H1 (cell line): ENCODE measurements around the gene EMX1. TPM values are rescaled to one million over a fixed set of nuclear protein-coding genes. Genes with fewer than 3 reads are reported as not detected.
A peak's percentile ranks its signal among the peaks of the same experiment; 100 is the strongest.

ENCODE experiments used
- CTCF ChIA-PET: fragments of 300-600 bp; sonication (Branson Sonifier 250); formaldehyde crosslinking; loops from one replicate; lab custom pipeline; 2021; ENCODE audit not compliant: partially characterized antibody; lab: Charles Lee
- POLR2A ChIA-PET: fragments of 300-600 bp; sonication (Branson Sonifier 250); formaldehyde crosslinking; loops from one replicate; lab custom pipeline; 2021; ENCODE audit warnings: inconsistent platforms; ENCODE audit not compliant: partially characterized antibody; lab: Charles Lee
- DNase-seq, 2 experiments: peaks; one replicate each; pipeline versions ENCODE4 v3.0.0 to v3.0.0-alpha.2; 2010 to 2022; ENCODE audit warnings: low spot score in 2 of 2, low read depth in 1 of 2, mixed read lengths in 1 of 2
- FAIRE-seq: peaks from 2 replicates; lab custom pipeline; 2011; peaks lifted over from hg19 to GRCh38; lab: Jason Lieb, UNC
- H2AFZ ChIP-seq: 2 replicates; pipeline ENCODE4 v1.8.1; 2012; ENCODE audit warnings: low read length, inconsistent platforms
- H2AK5ac ChIP-seq: 2 replicates; pipeline ENCODE4 v1.6.1; 2013; ENCODE audit warnings: low read depth, low read length
- H2BK120ac ChIP-seq: replicated peaks from 2 replicates; pipeline ENCODE3; 2013; ENCODE audit warnings: low read depth, low read length, inconsistent platforms
- H2BK12ac ChIP-seq: 2 replicates; pipeline ENCODE4 v1.6.1; 2013; ENCODE audit warnings: low read depth, low read length
- H2BK15ac ChIP-seq: 2 replicates; pipeline ENCODE4 v1.6.1; 2013; ENCODE audit warnings: low read length
- H2BK20ac ChIP-seq: 2 replicates; pipeline ENCODE4 v1.6.1; 2013; ENCODE audit warnings: low read length
- H2BK5ac ChIP-seq: 2 replicates; pipeline ENCODE4 v1.6.1; 2013; ENCODE audit warnings: low read depth, low read length
- H3K14ac ChIP-seq: 2 replicates; pipeline ENCODE4 v1.6.1; 2013; ENCODE audit warnings: inconsistent platforms; ENCODE audit not compliant: insufficient read length
- H3K18ac ChIP-seq: 2 replicates; pipeline ENCODE4 v1.6.1; 2013; ENCODE audit warnings: low read length; ENCODE audit errors: extremely low read depth
- H3K23ac ChIP-seq: 2 replicates; pipeline ENCODE4 v1.6.1; 2013; ENCODE audit warnings: inconsistent platforms; ENCODE audit not compliant: insufficient read length
- H3K23me2 ChIP-seq: 2 replicates; pipeline ENCODE4 v1.6.1; 2013; ENCODE audit warnings: low read depth, low read length
- H3K27ac ChIP-seq: 2 replicates; pipeline ENCODE4 v1.6.1; 2011; ENCODE audit warnings: low read depth, low read length, inconsistent platforms
- H3K27me3 ChIP-seq, 4 experiments: replicated peaks in 1 of 4; 1 replicate in 1 of 4; 2 replicates in 3 of 4; pipeline versions ENCODE4 v1.6.1 to v1.8.1; 2011 to 2013; ENCODE audit warnings: low read length in 3 of 4, mild to moderate bottlenecking in 3 of 4, inconsistent platforms in 2 of 4, mixed read lengths in 2 of 4, moderate library complexity in 1 of 4; ENCODE audit not compliant: control insufficient read depth in 3 of 4, insufficient read depth in 3 of 4; ENCODE audit errors: extremely low read depth in 1 of 4
- H3K36me3 ChIP-seq, 4 experiments: 2 replicates each; pipeline versions ENCODE4 v1.6.1 to v1.8.1; 2011 to 2013; ENCODE audit warnings: mild to moderate bottlenecking in 4 of 4, low read length in 3 of 4, moderate library complexity in 2 of 4, control low read depth in 1 of 4, inconsistent platforms in 1 of 4; ENCODE audit not compliant: insufficient read depth in 4 of 4, control insufficient read depth in 2 of 4
- H3K4ac ChIP-seq: replicated peaks from 2 replicates; pipeline ENCODE3; 2013; ENCODE audit warnings: low read length, low read depth, mixed read lengths, inconsistent platforms; ENCODE audit not compliant: insufficient read length
- H3K4me1 ChIP-seq, 4 experiments: replicated peaks in 1 of 4; 1 replicate in 1 of 4; 2 replicates in 3 of 4; pipeline versions ENCODE4 v1.6.1 to v1.8.1; 2011 to 2013; ENCODE audit warnings: low read length in 3 of 4, inconsistent platforms in 2 of 4, mixed read lengths in 1 of 4; ENCODE audit not compliant: insufficient read depth in 4 of 4, control insufficient read depth in 3 of 4
- H3K4me2 ChIP-seq, 2 experiments: 2 replicates each; pipeline versions ENCODE4 v1.6.1 to v1.8.1; 2011 to 2013; ENCODE audit warnings: low read depth in 2 of 2, low read length in 2 of 2, control low read depth in 1 of 2, inconsistent platforms in 1 of 2, mild to moderate bottlenecking in 1 of 2; ENCODE audit not compliant: insufficient read depth in 1 of 2
- H3K4me3 ChIP-seq, 4 experiments: fragments of 200-600, 300-600 bp in 1 of 4; sonication (generic), shearing (Covaris generic), sonication (Bioruptor Twin) in 1 of 4; 2 replicates each; pipeline versions ENCODE4 v1.5.1 to v1.8.1; 2011 to 2016; ENCODE audit warnings: low read length in 4 of 4, low read depth in 3 of 4, control low read depth in 2 of 4, inconsistent platforms in 2 of 4, mild to moderate bottlenecking in 2 of 4, mixed read lengths in 1 of 4, moderate library complexity in 1 of 4; ENCODE audit not compliant: insufficient read depth in 2 of 4; ENCODE audit errors: extremely low read depth in 1 of 4
- H3K56ac ChIP-seq: replicated peaks from 2 replicates; pipeline ENCODE3; 2013; ENCODE audit warnings: low read depth, mild to moderate bottlenecking, mixed read lengths, low read length, inconsistent platforms; ENCODE audit not compliant: insufficient read length
- H3K79me1 ChIP-seq: 2 replicates; pipeline ENCODE4 v1.6.1; 2013; ENCODE audit warnings: low read depth, low read length, control low read depth
- H3K79me2 ChIP-seq, 2 experiments: 2 replicates each; pipeline versions ENCODE4 v1.6.1 to v1.8.1; 2012 to 2013; ENCODE audit warnings: low read length in 2 of 2, mild to moderate bottlenecking in 2 of 2, inconsistent platforms in 1 of 2; ENCODE audit not compliant: insufficient read depth in 2 of 2, control insufficient read depth in 1 of 2
- H3K9ac ChIP-seq, 4 experiments: replicated peaks in 1 of 4; 1 replicate in 1 of 4; 2 replicates in 3 of 4; pipeline versions ENCODE4 v1.6.1 to v1.8.1; 2011 to 2013; ENCODE audit warnings: low read depth in 3 of 4, low read length in 3 of 4, control low read depth in 2 of 4, mild to moderate bottlenecking in 2 of 4, moderate library complexity in 2 of 4, inconsistent platforms in 1 of 4; ENCODE audit errors: extremely low read depth in 1 of 4
- H3K9me3 ChIP-seq, 2 experiments: 2 replicates each; pipeline versions ENCODE4 v1.6.1 to v1.8.1; 2012 to 2013; ENCODE audit warnings: mild to moderate bottlenecking in 2 of 2, moderate library complexity in 2 of 2, control low read depth in 1 of 2, inconsistent platforms in 1 of 2, low read depth in 1 of 2, low read length in 1 of 2, mixed read lengths in 1 of 2; ENCODE audit not compliant: insufficient read depth in 2 of 2
- H4K20me1 ChIP-seq, 2 experiments: replicated peaks in 1 of 2; 2 replicates each; pipeline versions ENCODE3 to v1.8.1; 2011 to 2013; ENCODE audit warnings: inconsistent platforms in 2 of 2, low read length in 2 of 2, mild to moderate bottlenecking in 1 of 2; ENCODE audit not compliant: insufficient read depth in 2 of 2, control insufficient read depth in 1 of 2
- H4K5ac ChIP-seq: 2 replicates; pipeline ENCODE4 v1.6.1; 2013; ENCODE audit warnings: low read length, low read depth, mixed read lengths, inconsistent platforms; ENCODE audit not compliant: insufficient read length
- H4K8ac ChIP-seq: 2 replicates; pipeline ENCODE4 v1.8.0; 2013; ENCODE audit warnings: mild to moderate bottlenecking, moderate library complexity, low read length, inconsistent platforms; ENCODE audit not compliant: insufficient read depth; ENCODE audit errors: extremely low read depth
- H4K91ac ChIP-seq: replicated peaks from 2 replicates; pipeline ENCODE3; 2013; ENCODE audit warnings: low read length, mixed read lengths, inconsistent platforms; ENCODE audit not compliant: insufficient read length
- BCL11A ChIP-seq, 2 experiments: IDR thresholded peaks; one replicate each; pipeline ENCODE4 v1.6.1; 2011; ENCODE audit warnings: low read depth in 2 of 2, low read length in 2 of 2, mild to moderate bottlenecking in 2 of 2
- WGBS, 2 experiments: shearing (Covaris generic) in 1 of 2; methylation state at CpG; one replicate each; pipeline versions ENCODE4 v1.1.6 to v1.1.7; 2013 to 2015; ENCODE audit warnings: low lambda C conversion rate in 2 of 2, mixed read lengths in 2 of 2, inconsistent platforms in 1 of 2, low coverage in 1 of 2, missing lambda C conversion rate in 1 of 2; ENCODE audit not compliant: insufficient replicate concordance in 2 of 2, insufficient coverage in 1 of 2, insufficient read length in 1 of 2; ENCODE audit errors: extremely low coverage in 1 of 2, missing lambda C conversion rate in 1 of 2; 5-methylcytosine and 5-hydroxymethylcytosine counted together
- polyA plus RNA-seq, 7 experiments: library from polyadenylated mRNA; depleted of rRNA in 3 of 7; stranded (reverse) in 5 of 7; unstranded in 2 of 7; fragments of >200 nt in 5 of 7; fragments of 200-250 nt in 2 of 7; gene quantifications; 1 replicate in 5 of 7; 2 replicates in 1 of 7; 4 replicates in 1 of 7; pipeline versions ENCODE4 v1.2.1 to v1.2.3, GENCODE V29; 2011 to 2013; ENCODE audit warnings: missing spikeins in 2 of 7, mixed read lengths in 2 of 7
- total RNA-seq: library from RNA; stranded (reverse); fragmentation: NEBNext Ultra II Directional; extraction: Animal tissue kit (Norgen Biotek cat#: 25700); gene quantifications from 2 replicates; pipeline ENCODE4 v1.2.1, GENCODE V29; 2021

The EMX1 gene
- total and polyA plus RNA-seq, 2 of the 8 experiments (the other 6 are each of a cell fraction or from before 2014, with no cell fraction given) = 2.4 to 4.9 TPM

DNA sequence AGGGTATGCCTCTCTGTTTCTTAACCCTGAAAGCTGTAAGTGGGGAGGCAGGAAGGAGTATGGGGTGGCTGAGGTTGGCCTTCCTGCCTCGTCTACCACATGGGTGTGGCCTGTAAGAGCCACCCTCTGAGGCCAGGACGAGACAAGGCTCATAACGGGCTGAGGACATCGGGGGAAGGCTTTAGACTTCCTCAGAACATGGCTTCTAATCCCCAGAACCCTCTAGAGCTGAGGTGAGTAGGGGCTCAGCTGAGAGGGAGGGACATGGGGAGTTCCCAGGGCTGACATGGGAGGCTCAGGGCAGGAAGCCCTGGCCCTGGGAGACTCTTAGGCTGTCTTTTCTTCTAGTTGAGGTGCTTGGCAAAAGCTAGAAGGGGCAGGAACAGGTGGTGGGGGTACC, 36.7 kb downstream of the EMX1 start:
- Histone ChIP-seq H3K4me1 (peaks cover 3 to 24% (median 17%) of the 10 kb centered on the region in 4 experiments), H3K56ac (no peak overlapping the region), H3K36me3 (no peaks in the 10 kb centered on the region), H2BK12ac (peak overlapping the region; percentile 99), H3K14ac (no peak overlapping the region), H4K91ac (peak overlapping the region; percentile 95), H3K23me2 (no peaks in the 10 kb centered on the region), H2BK5ac (peak overlapping the region; percentile 100; the same call in 1 of the 2 replicates), H3K4me3 (no peak overlapping the region), H4K8ac (no peak overlapping the region; the same call in 1 of the 2 replicates), H3K27ac (no peak overlapping the region), H2BK15ac (peak overlapping the region; percentile 5; the same call in 1 of the 2 replicates), H3K79me2 (no peaks in the 10 kb centered on the region), H3K4me2 (no peak overlapping the region), H3K4ac (peak overlapping the region; percentile 57), H3K23ac (no peak overlapping the region), H2AK5ac (peak overlapping the region; percentile 95; the same call in 1 of the 2 replicates), H3K9ac (no peak overlapping the region), H4K5ac (no peak overlapping the region), H3K27me3 (no peaks in the 10 kb centered on the region; a peak in 1 of 7 replicates), H3K9me3 (no peaks in the 10 kb centered on the region), H3K18ac (peak overlapping the region; percentile 12; the same call in 1 of the 2 replicates), H2BK20ac (peak overlapping the region; percentile 66; the same call in 1 of the 2 replicates), H3K79me1 (no peaks in the 10 kb centered on the region; the same call in 1 of the 2 replicates), H2AFZ (no peak overlapping the region), H4K20me1 (no peaks in the 10 kb centered on the region), H2BK120ac (peak overlapping the region; percentile 92)
- 79% methylated on average over 4 of the region's 4 CpGs; no CpG with 5 or more reads in 1 of the 2 experiments for WGBS, 2 experiments
- POLR2A ChIA-PET = interaction anchor here (1.2 to 5.0 kb wide), 2 partner anchors 9 to 13 kb away, joined by 3 to 29 read pairs; no protein-coding TSS in a partner anchor
- CTCF ChIA-PET = interaction anchor here (0.7 to 25.6 kb wide), 8 partner anchors 8 to 66 kb away, joined by 3 to 490 read pairs (median 34); no protein-coding TSS in a partner anchor
- DNase-seq (no peak), FAIRE-seq (no peak)
- no peak for TF ChIP-seq BCL11A (IDR thresholded peaks at IDR 0.05; ENCODE audit: low read depth in 2 of 2, low read length in 2 of 2)
